DND-41 (cell line): ENCODE results near the gene PEX12.

ENCODE experiments used
- CTCF ChIP-seq: IDR thresholded peaks from 2 replicates; pipeline ENCODE4 v1.5.1; 2012; ENCODE audit warnings: borderline replicate concordance, low read length, moderate library complexity, mild to moderate bottlenecking; ENCODE audit not compliant: poor library complexity, severe bottlenecking; ENCODE audit errors: extremely low read depth
- EZH2 ChIP-seq: IDR thresholded peaks from 3 replicates; pipeline ENCODE4 v1.6.1; 2012; ENCODE audit warnings: borderline replicate concordance, low read depth, mild to moderate bottlenecking, moderate library complexity, low read length, inconsistent platforms; ENCODE audit not compliant: severe bottlenecking

DNA sequence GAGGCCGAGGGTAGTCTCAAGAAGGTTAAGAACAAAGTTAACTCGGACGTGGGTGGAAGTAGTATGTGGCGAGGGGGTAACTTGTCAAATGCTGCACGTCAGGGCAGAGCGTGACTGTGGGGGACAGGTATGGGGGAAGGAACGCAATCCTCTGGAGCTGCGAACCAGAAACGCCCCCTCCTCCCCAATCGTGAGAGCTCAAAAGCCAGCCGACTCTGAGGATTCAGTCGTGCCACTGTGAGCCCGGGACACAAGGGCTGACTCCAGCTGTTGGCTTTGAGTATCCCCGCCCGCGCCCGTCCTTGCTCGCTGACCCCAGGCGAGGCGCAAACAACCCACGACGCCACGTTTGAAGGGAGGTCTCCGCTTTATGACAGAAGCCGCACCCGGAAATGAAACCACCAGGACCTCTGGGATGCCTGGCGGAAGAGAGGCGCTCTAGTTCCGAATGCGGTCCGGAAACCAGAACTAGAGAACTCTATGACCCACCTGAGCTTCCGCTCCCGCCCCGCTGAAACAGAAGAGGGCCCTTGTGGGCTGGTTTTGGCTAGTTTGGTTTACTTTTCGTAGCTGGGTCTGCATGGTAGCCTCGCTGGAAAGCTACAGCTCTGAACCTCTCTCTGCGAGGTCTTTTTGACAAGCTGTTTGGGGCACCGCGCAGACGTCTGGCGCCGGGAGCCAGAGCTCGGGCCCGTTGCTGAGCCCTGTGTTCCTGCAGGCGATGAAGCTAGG, at the start of gene PEX12:
- TF ChIP-seq CTCF (peak; percentile 24), EZH2 (no peak)
